Measurements from ENCODE around the gene GALNT17.

Gene GALNT17

DNA sequence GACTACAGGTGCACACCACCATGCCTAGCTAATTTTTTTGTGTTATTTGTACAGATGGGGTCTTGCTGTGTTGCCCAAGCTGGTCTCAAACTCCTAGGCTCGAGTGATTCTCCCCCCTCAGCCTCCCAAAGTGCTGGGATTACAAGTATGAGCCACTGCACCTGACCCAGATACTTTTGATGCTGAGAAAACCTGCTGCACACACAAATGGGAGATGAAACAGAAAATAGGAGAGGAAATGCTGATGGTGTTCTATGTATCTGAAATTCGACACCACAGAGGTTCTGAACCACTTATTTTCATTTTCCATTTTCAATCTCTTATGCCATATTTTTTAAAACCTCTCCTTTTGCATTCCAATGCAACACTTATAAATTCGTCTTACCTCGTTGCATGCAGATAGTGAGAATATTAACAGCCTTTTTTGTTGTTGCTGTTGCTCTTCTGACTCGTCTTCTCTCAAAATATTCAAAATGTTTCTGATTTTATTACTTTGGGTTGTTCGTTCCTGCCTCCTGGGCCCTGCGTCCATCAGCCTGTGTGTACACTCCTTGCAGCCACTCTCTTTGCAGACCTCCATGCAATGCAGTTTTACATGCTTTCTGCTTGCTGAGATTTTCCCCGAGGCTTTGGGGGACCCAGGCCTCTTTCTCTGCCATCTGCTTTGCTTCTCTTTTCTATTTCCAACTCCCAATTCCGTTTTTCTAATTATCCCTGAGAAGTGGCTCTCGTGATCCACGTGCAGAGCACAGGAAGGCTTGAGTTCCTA, 556.1 kb downstream of the GALNT17 start:
- TF ChIP-seq POLR2AphosphoS5 (IDR thresholded peaks at IDR 0.05; ENCODE audit: low read depth, low read length) (no peak), SIN3A (IDR thresholded peaks at IDR 0.05; ENCODE audit: borderline replicate concordance, insufficient read depth, low read length) (no peak), FOXP2 (optimal IDR thresholded peaks at IDR 0.05; ENCODE audit: borderline replicate concordance, extremely low read depth, extremely low read length, insufficient read depth) (no peak), TAF1 (IDR thresholded peaks at IDR 0.05; ENCODE audit: borderline replicate concordance, insufficient read depth, low read length) (no peak)
- TF ChIP-seq, protein P1, sequence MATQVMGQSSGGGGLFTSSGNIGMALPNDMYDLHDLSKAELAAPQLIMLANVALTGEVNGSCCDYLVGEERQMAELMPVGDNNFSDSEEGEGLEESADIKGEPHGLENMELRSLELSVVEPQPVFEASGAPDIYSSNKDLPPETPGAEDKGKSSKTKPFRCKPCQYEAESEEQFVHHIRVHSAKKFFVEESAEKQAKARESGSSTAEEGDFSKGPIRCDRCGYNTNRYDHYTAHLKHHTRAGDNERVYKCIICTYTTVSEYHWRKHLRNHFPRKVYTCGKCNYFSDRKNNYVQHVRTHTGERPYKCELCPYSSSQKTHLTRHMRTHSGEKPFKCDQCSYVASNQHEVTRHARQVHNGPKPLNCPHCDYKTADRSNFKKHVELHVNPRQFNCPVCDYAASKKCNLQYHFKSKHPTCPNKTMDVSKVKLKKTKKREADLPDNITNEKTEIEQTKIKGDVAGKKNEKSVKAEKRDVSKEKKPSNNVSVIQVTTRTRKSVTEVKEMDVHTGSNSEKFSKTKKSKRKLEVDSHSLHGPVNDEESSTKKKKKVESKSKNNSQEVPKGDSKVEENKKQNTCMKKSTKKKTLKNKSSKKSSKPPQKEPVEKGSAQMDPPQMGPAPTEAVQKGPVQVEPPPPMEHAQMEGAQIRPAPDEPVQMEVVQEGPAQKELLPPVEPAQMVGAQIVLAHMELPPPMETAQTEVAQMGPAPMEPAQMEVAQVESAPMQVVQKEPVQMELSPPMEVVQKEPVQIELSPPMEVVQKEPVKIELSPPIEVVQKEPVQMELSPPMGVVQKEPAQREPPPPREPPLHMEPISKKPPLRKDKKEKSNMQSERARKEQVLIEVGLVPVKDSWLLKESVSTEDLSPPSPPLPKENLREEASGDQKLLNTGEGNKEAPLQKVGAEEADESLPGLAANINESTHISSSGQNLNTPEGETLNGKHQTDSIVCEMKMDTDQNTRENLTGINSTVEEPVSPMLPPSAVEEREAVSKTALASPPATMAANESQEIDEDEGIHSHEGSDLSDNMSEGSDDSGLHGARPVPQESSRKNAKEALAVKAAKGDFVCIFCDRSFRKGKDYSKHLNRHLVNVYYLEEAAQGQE (IDR thresholded peaks at IDR 0.05; ENCODE audit: insufficient read depth in 1 of 2, low read depth in 2 of 2, low read length in 2 of 2) = no peak

DNA sequence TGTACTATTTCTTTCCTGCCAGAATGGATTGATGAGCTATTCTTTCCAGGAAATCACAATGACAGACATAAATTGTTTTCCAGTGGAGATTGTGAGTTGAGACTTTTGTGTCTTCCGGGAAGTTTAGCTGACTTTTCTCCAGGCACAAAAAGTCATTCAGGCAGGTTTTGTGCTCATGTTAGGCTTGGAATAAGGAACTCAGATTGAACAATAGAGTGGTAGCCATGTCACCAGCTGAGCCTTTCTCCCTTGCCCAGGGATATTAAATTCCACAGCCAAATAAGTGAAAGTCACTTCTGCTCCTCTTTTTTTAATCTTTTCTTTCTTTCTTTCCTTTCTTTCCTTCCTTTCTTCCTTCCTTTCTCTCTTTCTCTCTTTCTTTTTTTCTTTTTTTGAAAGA, 559.6 kb downstream of the GALNT17 start:
- TF ChIP-seq, protein P1 (IDR thresholded peaks at IDR 0.05; ENCODE audit: insufficient read depth in 1 of 2, low read depth in 2 of 2, low read length in 2 of 2) = no peak
- TF ChIP-seq SIN3A (IDR thresholded peaks at IDR 0.05; ENCODE audit: borderline replicate concordance, insufficient read depth, low read length) (no peak), TAF1 (IDR thresholded peaks at IDR 0.05; ENCODE audit: borderline replicate concordance, insufficient read depth, low read length) (no peak)

DNA sequence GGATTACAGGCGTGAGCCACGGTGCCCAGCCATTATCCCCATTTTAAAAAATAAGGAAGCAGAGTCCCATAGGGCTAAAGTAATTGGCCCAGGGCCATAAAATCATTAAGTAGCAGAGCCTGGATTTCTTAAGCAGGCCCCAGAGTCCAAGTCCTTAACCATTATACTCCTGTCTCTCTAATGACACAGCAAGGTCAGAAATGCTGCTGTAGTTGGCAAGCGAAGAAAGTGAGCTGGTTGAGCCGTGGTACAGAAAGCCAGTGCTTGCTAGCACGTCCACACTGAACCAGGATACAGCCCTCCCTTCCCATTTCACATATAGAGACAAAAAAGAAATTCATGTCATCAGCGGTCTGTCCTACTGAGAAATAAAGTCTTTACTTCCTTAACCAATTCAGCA, 562.7 kb downstream of the GALNT17 start:
- no peak for TF ChIP-seq FOXP2 (optimal IDR thresholded peaks at IDR 0.05; ENCODE audit: borderline replicate concordance, extremely low read depth, extremely low read length, insufficient read depth)
- no peak for TF ChIP-seq SIN3A (IDR thresholded peaks at IDR 0.05; ENCODE audit: borderline replicate concordance, insufficient read depth, low read length)
- no peak for TF ChIP-seq POLR2AphosphoS5 (IDR thresholded peaks at IDR 0.05; ENCODE audit: low read depth, low read length)
- TF ChIP-seq, protein P1 (IDR thresholded peaks at IDR 0.05; ENCODE audit: insufficient read depth in 1 of 2, low read depth in 2 of 2, low read length in 2 of 2) = no peak

DNA sequence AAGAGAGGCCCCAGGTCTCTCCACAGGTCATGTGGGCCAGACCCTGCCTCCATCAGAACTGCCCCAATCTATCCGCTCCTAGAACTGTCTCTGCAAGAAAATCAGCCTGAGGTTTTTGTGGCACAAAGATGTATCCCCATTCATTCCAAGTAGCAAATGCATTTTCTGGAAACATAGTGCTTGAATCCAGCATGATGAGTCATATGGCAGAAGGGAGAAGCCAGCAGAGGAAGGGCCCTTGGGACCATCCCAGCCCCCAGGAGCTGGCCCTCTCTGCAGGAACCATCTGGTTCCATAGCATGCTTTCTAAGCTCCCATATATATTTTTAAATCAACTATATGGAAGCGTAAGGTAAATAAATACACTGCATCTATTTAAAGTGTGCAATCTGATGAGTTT, 563.2 kb downstream of the GALNT17 start:
- TF ChIP-seq FOXP2 (optimal IDR thresholded peaks at IDR 0.05; ENCODE audit: borderline replicate concordance, extremely low read depth, extremely low read length, insufficient read depth) = no peak
- TF ChIP-seq POLR2AphosphoS5 (IDR thresholded peaks at IDR 0.05; ENCODE audit: low read depth, low read length) = no peak
- TF ChIP-seq, protein P1 (IDR thresholded peaks at IDR 0.05; ENCODE audit: insufficient read depth in 1 of 2, low read depth in 2 of 2, low read length in 2 of 2) = no peak
- no peak for TF ChIP-seq SIN3A (IDR thresholded peaks at IDR 0.05; ENCODE audit: borderline replicate concordance, insufficient read depth, low read length)
- TF ChIP-seq TAF1 (IDR thresholded peaks at IDR 0.05; ENCODE audit: borderline replicate concordance, insufficient read depth, low read length) = no peak

DNA sequence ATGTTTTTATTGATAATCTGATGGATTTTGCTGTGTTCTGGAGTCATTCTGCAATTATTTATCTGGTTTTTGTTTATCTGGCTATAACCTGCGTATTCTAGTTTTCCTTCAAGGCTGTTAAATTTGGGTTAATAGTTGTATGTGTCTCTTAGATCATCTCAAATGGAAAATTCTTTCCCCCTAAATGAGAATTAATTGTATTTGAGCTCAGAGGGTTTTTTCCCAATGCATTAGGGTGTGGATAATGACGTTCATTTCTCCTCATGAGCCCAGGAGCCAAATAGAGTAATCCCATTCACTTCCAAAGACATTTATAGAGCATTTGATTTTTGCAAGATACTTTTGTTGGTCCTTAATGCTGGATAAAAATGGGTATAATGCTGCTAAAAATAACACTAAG, 564.6 kb downstream of the GALNT17 start:
- TF ChIP-seq, protein P1 (IDR thresholded peaks at IDR 0.05; ENCODE audit: insufficient read depth in 1 of 2, low read depth in 2 of 2, low read length in 2 of 2) = no peak
- TF ChIP-seq TAF1 (IDR thresholded peaks at IDR 0.05; ENCODE audit: borderline replicate concordance, insufficient read depth, low read length) = no peak
- TF ChIP-seq POLR2AphosphoS5 (IDR thresholded peaks at IDR 0.05; ENCODE audit: low read depth, low read length) = no peak
- no peak for TF ChIP-seq FOXP2 (optimal IDR thresholded peaks at IDR 0.05; ENCODE audit: borderline replicate concordance, extremely low read depth, extremely low read length, insufficient read depth)
- no peak for TF ChIP-seq SIN3A (IDR thresholded peaks at IDR 0.05; ENCODE audit: borderline replicate concordance, insufficient read depth, low read length)
